CD14-positive monocyte (primary cell): ENCODE results near the gene HBD. TPM values are rescaled to one million over a fixed set of nuclear protein-coding genes. Genes with fewer than 3 reads are reported as not detected.

ENCODE experiments used
- DNase-seq, 3 donors: peaks; one replicate each; pipeline ENCODE4 v3.0.0-alpha.2; 2011 to 2022
- H2AFZ ChIP-seq: 2 replicates; pipeline ENCODE4 v1.6.0; 2012; ENCODE audit warnings: mild to moderate bottlenecking, low read depth, low read length, inconsistent platforms; ENCODE audit not compliant: insufficient read depth, poor library complexity, severe bottlenecking
- H3K27ac ChIP-seq, 2 donors: 1 replicate in 1 of 2; 2 replicates in 1 of 2; pipeline ENCODE4 v1.5.1; 2012 to 2013; ENCODE audit warnings: low read length in 2 of 2, control low read depth in 1 of 2, inconsistent platforms in 1 of 2, low read depth in 1 of 2, mild to moderate bottlenecking in 1 of 2
- H3K27me3 ChIP-seq, 2 donors: one replicate each; pipeline versions ENCODE4 v1.6.0 to v1.6.1; 2011 to 2013; ENCODE audit warnings: low read length in 2 of 2; ENCODE audit not compliant: control insufficient read depth in 2 of 2, insufficient read depth in 2 of 2
- H3K36me3 ChIP-seq, 2 donors: replicated peaks in 1 of 2; 1 replicate in 1 of 2; 2 replicates in 1 of 2; pipeline versions ENCODE4 v1.5.1 to v1.6.1; 2012 to 2013; ENCODE audit warnings: low read length in 2 of 2, control low read depth in 1 of 2, inconsistent platforms in 1 of 2, mild to moderate bottlenecking in 1 of 2; ENCODE audit not compliant: insufficient read depth in 2 of 2, control insufficient read depth in 1 of 2
- H3K4me1 ChIP-seq, 2 donors: 1 replicate in 1 of 2; 2 replicates in 1 of 2; pipeline versions ENCODE4 v1.5.1 to v1.6.1; 2012 to 2013; ENCODE audit warnings: low read length in 2 of 2, control low read depth in 1 of 2, inconsistent platforms in 1 of 2, mild to moderate bottlenecking in 1 of 2, moderate library complexity in 1 of 2; ENCODE audit not compliant: insufficient read depth in 2 of 2, control insufficient read depth in 1 of 2
- H3K4me2 ChIP-seq: replicated peaks from 2 replicates; pipeline ENCODE3; 2012; ENCODE audit warnings: low read length, moderate library complexity, mild to moderate bottlenecking; ENCODE audit not compliant: poor library complexity, severe bottlenecking; ENCODE audit errors: extremely low read depth
- H3K4me3 ChIP-seq, 3 experiments: fragments of 200-600 bp in 1 of 3; sonication (generic) in 1 of 3; replicated peaks in 1 of 3; 1 replicate in 2 of 3; 2 replicates in 1 of 3; pipeline ENCODE4 v1.5.1; 2011 to 2013; ENCODE audit warnings: low read length in 3 of 3, mild to moderate bottlenecking in 3 of 3, control low read depth in 2 of 3, low read depth in 2 of 3, inconsistent platforms in 1 of 3, moderate library complexity in 1 of 3
- H3K79me2 ChIP-seq: 2 replicates; pipeline ENCODE4 v1.6.0; 2012; ENCODE audit warnings: mild to moderate bottlenecking, control low read depth, inconsistent platforms, low read length, moderate library complexity; ENCODE audit not compliant: insufficient read depth
- H3K9ac ChIP-seq: 2 replicates; pipeline ENCODE4 v1.6.0; 2017; ENCODE audit warnings: low read length, mild to moderate bottlenecking; ENCODE audit not compliant: insufficient read depth, poor library complexity, severe bottlenecking
- H3K9me3 ChIP-seq, 2 donors: replicated peaks in 1 of 2; 1 replicate in 1 of 2; 2 replicates in 1 of 2; pipeline versions ENCODE4 v1.5.1 to v1.6.1; 2012 to 2013; ENCODE audit warnings: low read length in 2 of 2, control low read depth in 1 of 2; ENCODE audit not compliant: control insufficient read depth in 1 of 2, insufficient read depth in 1 of 2
- H4K20me1 ChIP-seq: 2 replicates; pipeline ENCODE4 v1.6.0; 2012; ENCODE audit warnings: mild to moderate bottlenecking, low read length, control low read depth, moderate library complexity; ENCODE audit not compliant: insufficient read depth
- H3K27ac Mint-ChIP-seq, 7 donors: one replicate each; pipeline ENCODE4 v1.8.0; 2020; ENCODE audit warnings: mild to moderate bottlenecking in 7 of 7, mixed read lengths in 7 of 7, moderate library complexity in 6 of 7, inconsistent platforms in 2 of 7
- H3K27me3 Mint-ChIP-seq, 3 donors: one replicate each; pipeline ENCODE4 v1.8.0; 2021 to 2022; ENCODE audit warnings: low read depth in 3 of 3, mild to moderate bottlenecking in 3 of 3, mixed read lengths in 3 of 3, moderate library complexity in 3 of 3, inconsistent platforms in 1 of 3
- H3K36me3 Mint-ChIP-seq, 2 donors: one replicate each; pipeline ENCODE4 v1.8.0; 2020; ENCODE audit warnings: mixed read lengths in 2 of 2, inconsistent platforms in 1 of 2, mild to moderate bottlenecking in 1 of 2
- H3K4me1 Mint-ChIP-seq: one replicate; pipeline ENCODE4 v1.8.0; 2020; ENCODE audit warnings: mild to moderate bottlenecking, mixed read lengths
- H3K4me3 Mint-ChIP-seq, 2 donors: one replicate each; pipeline ENCODE4 v1.8.0; 2020; ENCODE audit warnings: mild to moderate bottlenecking in 2 of 2, mixed read lengths in 2 of 2, moderate library complexity in 1 of 2
- H3K9me3 Mint-ChIP-seq, 7 donors: one replicate each; pipeline ENCODE4 v1.8.0; 2020 to 2022; ENCODE audit warnings: mixed read lengths in 7 of 7, mild to moderate bottlenecking in 6 of 7, moderate library complexity in 6 of 7, inconsistent platforms in 2 of 7
- WGBS: methylation state at CpG from one replicate; pipeline ENCODE4 v1.1.5; 2013; ENCODE audit warnings: missing lambda C conversion rate; ENCODE audit not compliant: insufficient coverage; 5-methylcytosine and 5-hydroxymethylcytosine counted together
- intact Hi-C, 2 donors: fragments of 100-400 bp; cut with micrococcal nuclease; formaldehyde crosslinking; loops; one replicate each; pipeline versions ENCODE4 v1.15.0 to v1.15.1; 2023
- polyA plus RNA-seq, 3 donors: library from polyadenylated mRNA; depleted of rRNA in 1 of 3; unstranded in 2 of 3; stranded (reverse) in 1 of 3; fragments of 300-500 nt in 2 of 3; fragments of >200 nt in 1 of 3; fragmentation: Illumina TruSeq in 2 of 3; gene quantifications; 1 replicate in 2 of 3; 2 replicates in 1 of 3; pipeline ENCODE4 v1.2.3, GENCODE V29; 2012 to 2021
- TF ChIP-seq, protein P1 (sequence below): fragments of 200-600 bp; IDR thresholded peaks from one replicate; pipeline ENCODE4 v1.8.0; 2022; ENCODE audit warnings: antibody characterized with exemption, mild to moderate bottlenecking

The HBD gene
- polyA plus RNA-seq, 3 donors, result not detected

DNA sequence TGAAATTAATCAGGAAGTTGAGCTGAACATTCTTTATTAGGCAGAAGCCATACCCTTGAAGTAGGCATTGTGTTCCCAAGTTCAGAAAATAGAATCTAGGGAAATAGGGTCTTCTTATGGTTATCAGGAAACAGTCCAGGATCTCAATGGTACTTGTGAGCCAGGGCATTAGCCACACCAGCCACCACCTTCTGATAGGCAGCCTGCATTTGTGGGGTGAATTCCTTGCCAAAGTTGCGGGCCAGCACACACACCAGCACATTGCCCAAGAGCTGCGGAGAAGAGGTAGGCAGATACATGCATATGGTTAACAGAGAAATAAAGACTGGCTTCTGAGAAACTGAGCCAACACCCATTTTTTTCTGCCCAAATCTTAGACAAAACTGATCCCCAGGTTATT is 1.5 kb downstream of the HBD start:
- no peak overlapping the region for H3K9ac ChIP-seq
- WGBS, result no CpG with 5 or more reads among the region's 2 CpGs

DNA sequence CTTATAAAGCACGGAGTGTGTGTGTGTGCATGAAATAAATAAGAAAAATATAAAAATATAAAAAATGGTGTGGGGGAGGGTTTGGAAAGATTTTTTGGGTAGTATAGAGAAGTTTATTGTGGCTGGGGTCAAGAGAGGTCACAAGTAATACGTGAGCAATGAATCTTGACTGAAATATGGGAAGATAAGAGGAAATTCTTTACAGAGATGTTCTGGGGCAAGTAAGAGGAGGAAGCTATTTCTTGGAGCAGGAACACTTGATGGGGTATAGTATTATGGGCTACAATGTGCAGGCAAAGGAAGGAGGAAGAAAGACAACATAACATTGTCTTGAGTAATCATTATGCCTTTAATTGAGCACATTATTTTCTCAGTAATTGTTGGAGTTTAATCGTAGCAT is 2.1 kb downstream of the HBD start:
- WGBS, result 50% methylated on average over 2 of the region's 3 CpGs
- H3K9ac ChIP-seq, result no peak overlapping the region
- peaks cover 7% of the 10 kb centered on the region for H3K4me1 Mint-ChIP-seq

More for the DNA sequence above, 1.5 kb downstream of the HBD start:
- Histone ChIP-seq H3K4me2 (no peak overlapping the region), H3K4me1 (no peaks in the 10 kb centered on the region), H3K79me2 (no peaks in the 10 kb centered on the region), H3K27me3 (no peaks in the 10 kb centered on the region), H3K4me3 (no peak overlapping the region), H4K20me1 (no peaks in the 10 kb centered on the region), H3K36me3 (no peaks in the 10 kb centered on the region), H3K27ac (no peak overlapping the region), H3K9me3 (no peaks in the 10 kb centered on the region), H2AFZ (no peak overlapping the region)
- no peaks in the 10 kb centered on the region for H3K9me3 Mint-ChIP-seq
- TF ChIP-seq, protein P1, sequence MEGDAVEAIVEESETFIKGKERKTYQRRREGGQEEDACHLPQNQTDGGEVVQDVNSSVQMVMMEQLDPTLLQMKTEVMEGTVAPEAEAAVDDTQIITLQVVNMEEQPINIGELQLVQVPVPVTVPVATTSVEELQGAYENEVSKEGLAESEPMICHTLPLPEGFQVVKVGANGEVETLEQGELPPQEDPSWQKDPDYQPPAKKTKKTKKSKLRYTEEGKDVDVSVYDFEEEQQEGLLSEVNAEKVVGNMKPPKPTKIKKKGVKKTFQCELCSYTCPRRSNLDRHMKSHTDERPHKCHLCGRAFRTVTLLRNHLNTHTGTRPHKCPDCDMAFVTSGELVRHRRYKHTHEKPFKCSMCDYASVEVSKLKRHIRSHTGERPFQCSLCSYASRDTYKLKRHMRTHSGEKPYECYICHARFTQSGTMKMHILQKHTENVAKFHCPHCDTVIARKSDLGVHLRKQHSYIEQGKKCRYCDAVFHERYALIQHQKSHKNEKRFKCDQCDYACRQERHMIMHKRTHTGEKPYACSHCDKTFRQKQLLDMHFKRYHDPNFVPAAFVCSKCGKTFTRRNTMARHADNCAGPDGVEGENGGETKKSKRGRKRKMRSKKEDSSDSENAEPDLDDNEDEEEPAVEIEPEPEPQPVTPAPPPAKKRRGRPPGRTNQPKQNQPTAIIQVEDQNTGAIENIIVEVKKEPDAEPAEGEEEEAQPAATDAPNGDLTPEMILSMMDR, result no peak
- no peak overlapping the region for H3K27ac Mint-ChIP-seq
- H3K4me1 Mint-ChIP-seq, result peaks cover 7% of the 10 kb centered on the region
- intact Hi-C loops, result no loop called here
- H3K27me3 Mint-ChIP-seq, result peaks cover 0 to 1% (median 0%) of the 10 kb centered on the region in 3 donors
- no peak for DNase-seq
- no peak overlapping the region for H3K4me3 Mint-ChIP-seq
- no peaks in the 10 kb centered on the region for H3K36me3 Mint-ChIP-seq

More for the DNA sequence above, 2.1 kb downstream of the HBD start:
- H3K4me2 ChIP-seq, result no peak overlapping the region
- H3K79me2 ChIP-seq, result no peaks in the 10 kb centered on the region
- Mint-ChIP-seq H3K4me3 (no peak overlapping the region), H3K36me3 (no peaks in the 10 kb centered on the region), H3K27ac (no peak overlapping the region), H3K27me3 (peaks cover 0 to 1% (median 0%) of the 10 kb centered on the region in 3 donors), H3K9me3 (no peaks in the 10 kb centered on the region)
- intact Hi-C loops, result no loop called here
- no peaks in the 10 kb centered on the region for H3K4me1 ChIP-seq
- no peak overlapping the region for H3K4me3 ChIP-seq
- H4K20me1 ChIP-seq, result no peaks in the 10 kb centered on the region
- no peaks in the 10 kb centered on the region for H3K27me3 ChIP-seq
- DNase-seq, result no peak
- no peaks in the 10 kb centered on the region for H3K9me3 ChIP-seq
- TF ChIP-seq, protein P1, result no peak
- no peaks in the 10 kb centered on the region for H3K36me3 ChIP-seq
- H3K27ac ChIP-seq, result no peak overlapping the region
- no peak overlapping the region for H2AFZ ChIP-seq
